Subcutaneous abdominal adipose tissue (tissue), 5 donors: ENCODE results near the gene F10.
"Not testable (repeated sequence)": the region's sequence is repeated elsewhere in the genome, so short reads cannot be mapped to it uniquely, and the experiment has no call there.

Experiments
- H3K27ac ChIP-seq: one replicate; pipeline ENCODE4 v1.7.0; 2013; ENCODE audit warnings: low read depth, mild to moderate bottlenecking, inconsistent platforms, low read length, moderate library complexity
- H3K27me3 ChIP-seq, 5 donors: one replicate each; pipeline ENCODE4 v1.7.0; 2013; ENCODE audit warnings: low read length in 5 of 5, inconsistent platforms in 1 of 5; ENCODE audit not compliant: control insufficient read depth in 5 of 5, insufficient read depth in 4 of 5
- H3K36me3 ChIP-seq, 5 donors: one replicate each; pipeline ENCODE4 v1.7.0; 2013; ENCODE audit warnings: low read length in 5 of 5; ENCODE audit not compliant: control insufficient read depth in 5 of 5, insufficient read depth in 5 of 5
- H3K4me1 ChIP-seq, 5 donors: one replicate each; pipeline ENCODE4 v1.7.0; 2013; ENCODE audit warnings: low read length in 5 of 5, mild to moderate bottlenecking in 3 of 5, moderate library complexity in 1 of 5; ENCODE audit not compliant: control insufficient read depth in 5 of 5, insufficient read depth in 5 of 5
- H3K4me3 ChIP-seq, 5 donors: one replicate each; pipeline ENCODE4 v1.7.0; 2013; ENCODE audit warnings: low read length in 5 of 5, low read depth in 1 of 5
- H3K9ac ChIP-seq, 5 donors: one replicate each; pipeline ENCODE4 v1.7.0; 2013; ENCODE audit warnings: low read length in 5 of 5, mild to moderate bottlenecking in 4 of 5, moderate library complexity in 3 of 5
- H3K9me3 ChIP-seq, 5 donors: one replicate each; pipeline ENCODE4 v1.7.0; 2013; ENCODE audit warnings: low read length in 5 of 5; ENCODE audit not compliant: control insufficient read depth in 5 of 5
- donor health status: healthy.
- donor health status: healthy.
- donor health status: healthy.
- donor health status: healthy.
- donor health status: healthy.

The F10 gene

DNA sequence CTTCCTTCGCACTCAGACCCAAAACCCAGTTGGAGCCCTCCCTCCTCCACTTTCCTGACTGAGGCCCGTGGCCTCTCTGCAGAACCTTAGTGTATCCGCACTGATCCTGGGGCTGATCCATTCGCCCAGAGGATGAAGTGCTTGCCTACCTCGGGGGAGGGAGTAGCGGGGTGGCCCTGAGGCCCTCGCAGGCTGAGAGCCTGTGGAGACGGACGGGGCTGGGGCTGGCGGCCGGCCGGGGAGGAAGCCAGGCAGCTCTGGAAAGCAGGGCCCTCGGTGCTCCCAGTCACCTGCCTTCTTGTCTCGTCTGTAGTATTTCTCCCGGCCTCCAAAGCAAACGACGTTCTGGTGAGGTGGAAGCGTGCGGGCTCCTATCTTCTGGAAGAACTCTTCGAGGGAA, 37.1 kb downstream of the F10 start:
- H3K4me1 ChIP-seq = peaks cover 0 to under 1% (median 0%) of the 10 kb centered on the region in 5 donors
- H3K36me3 ChIP-seq = no peaks in the 10 kb centered on the region
- H3K9me3 ChIP-seq = no peaks in the 10 kb centered on the region
- H3K27ac ChIP-seq = no peak overlapping the region
- no peak overlapping the region for H3K4me3 ChIP-seq
- peaks cover 0 to 32% (median 22%) of the 10 kb centered on the region in 5 donors for H3K27me3 ChIP-seq
- no peak overlapping the region for H3K9ac ChIP-seq

GRCh38 chr13:113160983-113161382, 38.4 kb downstream of the F10 start:
- peaks cover 0 to 32% (median 22%) of the 10 kb centered on the region in 5 donors for H3K27me3 ChIP-seq
- no peak overlapping the region for H3K9ac ChIP-seq
- H3K4me3 ChIP-seq = no peak overlapping the region
- H3K36me3 ChIP-seq = no peaks in the 10 kb centered on the region
- no peaks in the 10 kb centered on the region for H3K9me3 ChIP-seq
- no peaks in the 10 kb centered on the region for H3K4me1 ChIP-seq
- H3K27ac ChIP-seq = no peak overlapping the region

- no peaks in the 10 kb centered on the region for H3K9me3 ChIP-seq
- no peak overlapping the region for H3K4me3 ChIP-seq
- no peak overlapping the region for H3K27ac ChIP-seq
- H3K4me1 ChIP-seq = no peaks in the 10 kb centered on the region
- H3K36me3 ChIP-seq = no peaks in the 10 kb centered on the region
- no peak overlapping the region for H3K9ac ChIP-seq
- peaks cover 0 to 32% (median 22%) of the 10 kb centered on the region in 5 donors for H3K27me3 ChIP-seq
Measured at GRCh38 chr13:113161433-113161832, 38.8 kb downstream of the F10 start.

GRCh38 chr13:113161975-113162374, 39.4 kb downstream of the F10 start:
- H3K4me1 ChIP-seq, H3K9ac ChIP-seq, H3K9me3 ChIP-seq, H3K27ac ChIP-seq, H3K36me3 ChIP-seq, H3K4me3 ChIP-seq: not testable (repeated sequence)
- H3K27me3 ChIP-seq = peaks cover 0 to 32% (median 22%) of the 10 kb centered on the region in 5 donors

GRCh38 chr13:113162783-113163685, 40.4 kb downstream of the F10 start:
- no peak overlapping the region for H3K4me3 ChIP-seq
- peaks cover 0 to 6% (median 0%) of the 10 kb centered on the region in 5 donors for H3K9me3 ChIP-seq
- H3K27ac ChIP-seq = no peak overlapping the region
- no peaks in the 10 kb centered on the region for H3K4me1 ChIP-seq
- H3K36me3 ChIP-seq = no peaks in the 10 kb centered on the region
- H3K9ac ChIP-seq = no peak overlapping the region
- H3K27me3 ChIP-seq = peaks cover 0 to 32% (median 22%) of the 10 kb centered on the region in 5 donors

DNA sequence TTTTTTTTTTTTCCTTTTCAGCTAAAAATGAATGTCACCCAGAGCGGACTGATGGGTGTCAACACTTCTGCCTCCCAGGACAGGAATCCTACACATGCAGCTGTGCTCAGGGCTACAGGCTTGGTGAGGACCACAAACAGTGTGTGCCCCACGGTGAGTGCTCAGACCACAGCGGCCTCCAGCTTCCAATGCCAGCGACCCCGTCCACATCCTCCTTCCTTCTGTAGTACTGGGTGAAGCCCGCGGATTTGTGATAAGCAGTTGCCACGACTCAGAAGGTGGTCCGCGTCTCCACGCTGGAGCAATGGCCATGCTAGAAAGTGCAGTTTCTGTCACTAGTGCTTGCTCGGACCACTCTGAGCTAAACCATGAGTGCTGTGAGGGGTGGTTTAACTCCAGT, 41.9 kb downstream of the F10 start:
- H3K4me3 ChIP-seq = no peak overlapping the region
- peaks cover 0 to 23% (median 22%) of the 10 kb centered on the region in 5 donors for H3K27me3 ChIP-seq
- H3K36me3 ChIP-seq = peaks cover 0 to 3% (median 0%) of the 10 kb centered on the region in 5 donors
- no peaks in the 10 kb centered on the region for H3K4me1 ChIP-seq
- H3K9ac ChIP-seq = no peak overlapping the region
- H3K27ac ChIP-seq = no peak overlapping the region
- H3K9me3 ChIP-seq = peaks cover 0 to 8% (median 0%) of the 10 kb centered on the region in 5 donors

GRCh38 chr13:113166266-113166665, 43.7 kb downstream of the F10 start:
- Histone ChIP-seq H3K27me3 (peaks cover 0 to 17% (median 10%) of the 10 kb centered on the region in 5 donors), H3K4me1 (no peaks in the 10 kb centered on the region), H3K4me3 (no peak overlapping the region), H3K9ac (no peak overlapping the region), H3K36me3 (peaks cover 0 to 7% (median 3%) of the 10 kb centered on the region in 5 donors), H3K27ac (no peak overlapping the region), H3K9me3 (peaks cover 0 to 8% (median 0%) of the 10 kb centered on the region in 5 donors)

GRCh38 chr13:113166681-113167080, 44.1 kb downstream of the F10 start:
- H3K36me3 ChIP-seq = peaks cover 0 to 11% (median 7%) of the 10 kb centered on the region in 5 donors
- H3K27ac ChIP-seq = no peak overlapping the region
- H3K9me3 ChIP-seq = peaks cover 0 to 8% (median 0%) of the 10 kb centered on the region in 5 donors
- no peak overlapping the region for H3K9ac ChIP-seq
- no peak overlapping the region for H3K4me3 ChIP-seq
- no peaks in the 10 kb centered on the region for H3K4me1 ChIP-seq
- H3K27me3 ChIP-seq = peaks cover 0 to 15% (median 8%) of the 10 kb centered on the region in 5 donors

DNA sequence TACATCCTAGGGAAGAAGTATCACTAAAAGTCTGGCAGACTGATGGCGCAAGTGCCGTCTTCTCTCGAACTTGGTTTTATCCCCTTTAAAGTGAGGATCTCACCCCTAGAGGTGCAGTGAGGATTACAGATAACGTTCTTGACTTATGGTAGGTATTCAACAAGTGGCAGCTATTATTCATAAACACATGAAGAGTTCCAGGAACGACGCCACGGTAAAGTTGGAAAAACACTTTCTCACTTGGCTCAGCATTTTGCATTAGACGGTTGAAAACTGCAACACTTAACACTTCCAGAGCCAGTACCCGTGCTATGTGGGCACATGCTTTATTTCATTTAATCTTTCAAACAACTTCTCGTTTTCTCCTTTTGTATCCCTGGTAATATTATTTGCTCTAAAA, 44.6 kb downstream of the F10 start:
- peaks cover 0 to 16% (median 11%) of the 10 kb centered on the region in 5 donors for H3K36me3 ChIP-seq
- no peak overlapping the region for H3K4me3 ChIP-seq
- no peak overlapping the region for H3K9ac ChIP-seq
- peaks cover 0 to 8% (median 0%) of the 10 kb centered on the region in 5 donors for H3K9me3 ChIP-seq
- H3K4me1 ChIP-seq = no peaks in the 10 kb centered on the region
- H3K27me3 ChIP-seq = peaks cover 0 to 15% (median 8%) of the 10 kb centered on the region in 5 donors
- H3K27ac ChIP-seq = no peak overlapping the region

- Histone ChIP-seq H3K27ac (no peak overlapping the region), H3K36me3 (peaks cover 0 to 20% (median 15%) of the 10 kb centered on the region in 5 donors), H3K4me3 (no peak overlapping the region), H3K9me3 (peaks cover 0 to 8% (median 0%) of the 10 kb centered on the region in 5 donors), H3K4me1 (no peaks in the 10 kb centered on the region), H3K9ac (no peak overlapping the region), H3K27me3 (peaks cover 0 to 14% (median 8%) of the 10 kb centered on the region in 5 donors)
Measured at GRCh38 chr13:113167575-113167974, 45.0 kb downstream of the F10 start.
